Naive thymus-derived CD4-positive, alpha-beta T cell (primary cell): ENCODE results near the gene C9orf50. TPM values are rescaled to one million over a fixed set of nuclear protein-coding genes. Genes with fewer than 3 reads are reported as not detected.

Experiments used
- ATAC-seq: fragments of 150-1000 bp; cut with Tn5 transposase; 2 replicates; pipeline ENCODE4 v1.10.0; 2021; ENCODE audit warnings: mild to moderate bottlenecking, moderate library complexity
- CTCF ChIA-PET: fragments of 350-600 bp; sonication (Branson Sonifier 250); formaldehyde crosslinking; loops from one replicate; lab custom pipeline; 2021; ENCODE audit warnings: antibody characterized with exemption; lab: Charles Lee
- POLR2A ChIA-PET: fragments of 350-600 bp; sonication (Branson Sonifier 250); formaldehyde crosslinking; loops from one replicate; lab custom pipeline; 2021; ENCODE audit warnings: antibody characterized with exemption, inconsistent platforms; lab: Charles Lee
- DNase-seq, 9 donors: peaks; one replicate each; pipeline versions ENCODE4 v3.0.0 to v3.0.0-alpha.2; 2020 to 2022; ENCODE audit warnings: mixed read lengths in 1 of 9
- H3K27ac ChIP-seq: one replicate; pipeline ENCODE4 v1.7.0; 2013; ENCODE audit warnings: mild to moderate bottlenecking, low read depth, low read length, moderate library complexity
- H3K27me3 ChIP-seq, 2 donors: one replicate each; pipeline ENCODE4 v1.7.0; 2013; ENCODE audit warnings: low read length in 2 of 2, mild to moderate bottlenecking in 2 of 2, moderate library complexity in 2 of 2; ENCODE audit not compliant: control insufficient read depth in 2 of 2, insufficient read depth in 2 of 2
- H3K36me3 ChIP-seq, 3 experiments: 1 replicate in 2 of 3; 2 replicates in 1 of 3; pipeline ENCODE4 v1.7.0; 2013; ENCODE audit warnings: low read length in 3 of 3, mild to moderate bottlenecking in 3 of 3, moderate library complexity in 1 of 3; ENCODE audit not compliant: insufficient read depth in 3 of 3, control insufficient read depth in 2 of 3
- H3K4me1 ChIP-seq, 2 donors: one replicate each; pipeline ENCODE4 v1.7.0; 2013; ENCODE audit warnings: low read length in 2 of 2, mild to moderate bottlenecking in 2 of 2, moderate library complexity in 1 of 2; ENCODE audit not compliant: control insufficient read depth in 2 of 2, insufficient read depth in 2 of 2
- H3K4me3 ChIP-seq: 2 replicates; pipeline ENCODE4 v1.7.0; 2013; ENCODE audit warnings: mild to moderate bottlenecking, low read length
- H3K9me3 ChIP-seq, 3 experiments: 1 replicate in 2 of 3; 2 replicates in 1 of 3; pipeline ENCODE4 v1.7.0; 2013; ENCODE audit warnings: low read length in 3 of 3; ENCODE audit not compliant: control insufficient read depth in 2 of 3
- H3K27ac Mint-ChIP-seq, 9 donors: one replicate each; pipeline ENCODE4 v1.8.0; 2020 to 2022; ENCODE audit warnings: mixed read lengths in 9 of 9, mild to moderate bottlenecking in 8 of 9, moderate library complexity in 5 of 9, inconsistent platforms in 2 of 9
- H3K27me3 Mint-ChIP-seq, 5 donors: one replicate each; pipeline ENCODE4 v1.8.0; 2021 to 2022; ENCODE audit warnings: mixed read lengths in 5 of 5, mild to moderate bottlenecking in 1 of 5
- H3K36me3 Mint-ChIP-seq, 5 donors: one replicate each; pipeline ENCODE4 v1.8.0; 2020 to 2022; ENCODE audit warnings: mixed read lengths in 5 of 5, mild to moderate bottlenecking in 3 of 5, inconsistent platforms in 1 of 5
- H3K4me1 Mint-ChIP-seq, 7 donors: one replicate each; pipeline ENCODE4 v1.8.0; 2020 to 2022; ENCODE audit warnings: mixed read lengths in 7 of 7, mild to moderate bottlenecking in 3 of 7, inconsistent platforms in 1 of 7
- H3K4me3 Mint-ChIP-seq, 10 donors: one replicate each; pipeline ENCODE4 v1.8.0; 2020 to 2022; ENCODE audit warnings: mild to moderate bottlenecking in 10 of 10, mixed read lengths in 10 of 10, moderate library complexity in 6 of 10, inconsistent platforms in 2 of 10
- H3K9me3 Mint-ChIP-seq, 11 donors: one replicate each; pipeline ENCODE4 v1.8.0; 2020 to 2022; ENCODE audit warnings: mixed read lengths in 11 of 11, mild to moderate bottlenecking in 4 of 11, inconsistent platforms in 1 of 11, moderate library complexity in 1 of 11
- intact Hi-C, 2 donors: fragments of 100-400 bp; cut with micrococcal nuclease; formaldehyde crosslinking; loops; one replicate each; pipeline ENCODE4 v1.15.1; 2023
- polyA plus RNA-seq, 2 donors: library from polyadenylated mRNA; unstranded; fragments of 300-500 nt; fragmentation: Illumina TruSeq; gene quantifications; one replicate each; pipeline ENCODE4 v1.2.3, GENCODE V29; 2021
- total RNA-seq, 6 experiments: library from RNA in 5 of 6; stranded (reverse) in 5 of 6; gene quantifications; 1 replicate in 5 of 6; 2 replicates in 1 of 6; pipeline ENCODE4 v1.2.3 and lab custom pipeline; 2021 to 2026

The C9orf50 gene, protein sequence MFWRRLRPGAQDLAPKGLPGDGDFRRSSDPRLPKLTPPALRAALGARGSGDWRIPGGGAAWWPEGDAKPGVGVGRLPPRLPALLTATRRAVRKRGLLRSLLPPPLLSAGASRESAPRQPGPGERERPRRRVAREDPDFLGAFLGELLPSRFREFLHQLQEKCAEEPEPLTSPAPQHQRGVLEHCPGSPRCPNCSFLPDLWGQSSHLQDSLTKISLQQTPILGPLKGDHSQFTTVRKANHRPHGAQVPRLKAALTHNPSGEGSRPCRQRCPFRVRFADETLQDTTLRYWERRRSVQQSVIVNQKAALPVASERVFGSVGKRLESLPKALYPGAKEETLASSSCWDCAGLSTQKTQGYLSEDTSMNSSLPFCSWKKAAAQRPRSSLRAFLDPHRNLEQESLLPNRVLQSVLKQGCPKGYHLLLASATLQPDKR
- total RNA-seq (not detected), polyA plus RNA-seq (not detected), total RNA-seq (lab: John Stamatoyannopoulos, UW) (not detected)

- Histone ChIP-seq H3K27me3 (peaks cover 0 to 14% of the 10 kb centered on the region in 2 donors), H3K4me3 (no peak within 1 kb of the TSS), H3K36me3 (no peaks in the 10 kb centered on the region), H3K27ac (no peak within 1 kb of the TSS), H3K9me3 (no peaks in the 10 kb centered on the region), H3K4me1 (peaks cover 5 to 22% of the 10 kb centered on the region in 2 donors)
- peaks cover 5 to 32% (median 30%) of the 10 kb centered on the region in 7 donors for H3K4me1 Mint-ChIP-seq
- peak within 1 kb of the TSS; percentile 7 to 65 (median 46) for H3K4me3 Mint-ChIP-seq
- peaks cover 17 to 39% (median 22%) of the 10 kb centered on the region in 5 donors for H3K27me3 Mint-ChIP-seq
- ATAC-seq, result no peak
- intact Hi-C loops, result loop anchor here in 1 of 2 donors (10.0 kb wide), 1 partner anchor 244 kb away; no protein-coding TSS in a partner anchor
- DNase-seq, result no peak
- H3K36me3 Mint-ChIP-seq, result peaks cover 0 to 6% (median 0%) of the 10 kb centered on the region in 5 donors
- ChIA-PET CTCF (interaction anchor here (0.6 to 1.6 kb wide), 7 partner anchors 10 to 538 kb away, joined by 3 to 6 read pairs (median 4); no protein-coding TSS in a partner anchor), POLR2A (interaction anchor here (0.8 to 1.5 kb wide), 4 partner anchors 443 to 487 kb away, joined by 3 to 7 read pairs (median 3); partner anchors contain the start of gene IER5L)
- peak within 1 kb of the TSS in 4 of 9 donors; percentile 4 to 38 (median 34) for H3K27ac Mint-ChIP-seq
- peaks cover 0 to 5% (median 0%) of the 10 kb centered on the region in 11 donors for H3K9me3 Mint-ChIP-seq
Observed at GRCh38 chr9:129620669-129621295, at the start of gene C9orf50. C9orf50 (minus strand) TSS chr9:129621101; CDS start chr9:129620574, 527 bp downstream.

GRCh38 chr9:129669946-129670345, 49.0 kb upstream of the C9orf50 start:
- Histone ChIP-seq H3K4me1 (no peaks in the 10 kb centered on the region), H3K9me3 (no peaks in the 10 kb centered on the region), H3K27me3 (no peaks in the 10 kb centered on the region), H3K36me3 (no peaks in the 10 kb centered on the region), H3K27ac (no peak overlapping the region), H3K4me3 (no peak overlapping the region)
- DNase-seq, result no peak
- ATAC-seq, result no peak
- Mint-ChIP-seq H3K4me1 (peaks cover 0 to 7% (median under 1%) of the 10 kb centered on the region in 7 donors), H3K27me3 (peaks cover 0 to 22% (median 17%) of the 10 kb centered on the region in 5 donors), H3K9me3 (no peaks in the 10 kb centered on the region), H3K4me3 (no peak overlapping the region), H3K36me3 (no peaks in the 10 kb centered on the region), H3K27ac (no peak overlapping the region)
- POLR2A ChIA-PET, result no interaction called here
- CTCF ChIA-PET, result no interaction called here
- intact Hi-C loops, result no loop called here

DNA sequence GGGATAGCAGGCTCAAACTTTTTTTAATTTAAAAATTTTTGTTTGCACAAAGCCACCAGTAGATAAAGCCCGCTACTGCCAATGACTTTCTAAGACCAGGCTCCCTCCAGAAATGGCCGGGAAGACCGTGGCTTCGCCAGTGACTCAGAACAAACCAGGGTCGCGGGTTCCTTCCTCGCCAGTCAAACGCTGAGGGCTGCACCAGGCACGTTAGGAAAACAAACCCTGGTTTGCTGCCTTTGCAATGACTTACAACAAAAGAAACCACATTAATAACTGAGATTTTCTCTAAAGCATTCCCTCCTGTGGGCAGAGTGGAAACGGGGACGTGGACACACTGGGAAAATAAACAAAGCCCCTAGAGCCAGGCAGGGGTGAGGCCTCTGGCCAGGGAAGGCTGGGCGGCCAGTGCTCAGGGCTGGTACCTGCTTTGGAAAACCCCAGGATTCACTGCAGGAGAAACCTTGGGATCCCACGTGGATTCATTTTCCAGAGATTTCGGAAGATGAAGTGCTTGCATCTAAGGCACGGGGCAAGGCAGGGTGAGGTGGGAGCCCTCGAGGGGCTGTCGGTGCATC, 48.3 kb upstream of the C9orf50 start:
- Mint-ChIP-seq H3K27me3 (peaks cover 0 to 26% (median 17%) of the 10 kb centered on the region in 5 donors), H3K9me3 (no peaks in the 10 kb centered on the region), H3K36me3 (no peaks in the 10 kb centered on the region), H3K27ac (no peak overlapping the region), H3K4me3 (no peak overlapping the region), H3K4me1 (peaks cover 0 to 11% (median 4%) of the 10 kb centered on the region in 7 donors)
- Histone ChIP-seq H3K27me3 (no peaks in the 10 kb centered on the region), H3K4me1 (no peaks in the 10 kb centered on the region), H3K9me3 (no peaks in the 10 kb centered on the region), H3K4me3 (no peak overlapping the region), H3K36me3 (no peaks in the 10 kb centered on the region), H3K27ac (no peak overlapping the region)
- POLR2A ChIA-PET, result no interaction called here
- CTCF ChIA-PET, result no interaction called here
- intact Hi-C loops, result no loop called here
- ATAC-seq (no peak), DNase-seq (no peak)

- H3K27me3 ChIP-seq, result no peaks in the 10 kb centered on the region
- POLR2A ChIA-PET, result no interaction called here
- DNase-seq (no peak), ATAC-seq (no peak)
- H3K27ac ChIP-seq, result no peak overlapping the region
- peaks cover 0 to 26% (median 17%) of the 10 kb centered on the region in 5 donors for H3K27me3 Mint-ChIP-seq
- no peaks in the 10 kb centered on the region for H3K9me3 ChIP-seq
- intact Hi-C loops, result no loop called here
- H3K4me3 ChIP-seq, result no peak overlapping the region
- H3K9me3 Mint-ChIP-seq, result no peaks in the 10 kb centered on the region
- CTCF ChIA-PET, result no interaction called here
- no peaks in the 10 kb centered on the region for H3K36me3 ChIP-seq
- H3K4me1 Mint-ChIP-seq, result peaks cover 0 to 11% (median 4%) of the 10 kb centered on the region in 7 donors
- H3K27ac Mint-ChIP-seq, result no peak overlapping the region
- H3K4me3 Mint-ChIP-seq, result no peak overlapping the region
- no peaks in the 10 kb centered on the region for H3K4me1 ChIP-seq
- no peaks in the 10 kb centered on the region for H3K36me3 Mint-ChIP-seq
Observed at GRCh38 chr9:129667850-129668249, 46.9 kb upstream of the C9orf50 start.

DNA sequence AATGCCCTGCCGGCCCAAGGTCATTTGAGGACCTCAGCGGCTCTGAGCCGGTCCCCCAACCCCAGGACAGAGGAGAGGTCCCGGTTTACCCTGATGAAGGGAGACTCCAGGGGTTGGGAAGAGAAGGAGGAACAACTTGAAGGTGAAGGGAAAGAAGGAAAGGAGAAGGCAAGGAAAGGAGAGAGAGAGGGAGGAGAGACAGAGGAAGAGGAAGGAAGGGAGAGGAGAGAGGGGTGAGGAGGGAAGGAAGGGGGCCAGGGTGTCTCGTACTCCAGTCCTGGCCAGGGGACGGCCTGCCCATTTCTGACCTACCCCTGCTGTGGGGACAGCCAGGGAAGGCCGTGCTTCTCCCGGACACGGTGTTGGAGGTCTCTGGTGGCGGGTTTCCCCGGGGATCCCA, 46.5 kb upstream of the C9orf50 start:
- H3K27ac Mint-ChIP-seq, result no peak overlapping the region
- CTCF ChIA-PET, result no interaction called here

GRCh38 chr9:129666575-129666974, 45.7 kb upstream of the C9orf50 start:
- ChIA-PET POLR2A (no interaction called here), CTCF (no interaction called here)
- Histone ChIP-seq H3K27me3 (no peaks in the 10 kb centered on the region), H3K27ac (no peak overlapping the region), H3K9me3 (no peaks in the 10 kb centered on the region), H3K4me3 (no peak overlapping the region), H3K4me1 (no peaks in the 10 kb centered on the region), H3K36me3 (no peaks in the 10 kb centered on the region)
- H3K27ac Mint-ChIP-seq, result peak overlapping the region in 1 of 9 donors; percentile 55
- peaks cover 0 to 9% (median 4%) of the 10 kb centered on the region in 7 donors for H3K4me1 Mint-ChIP-seq
- ATAC-seq (no peak), DNase-seq (no peak)
- H3K36me3 Mint-ChIP-seq, result no peaks in the 10 kb centered on the region
- H3K4me3 Mint-ChIP-seq, result peak overlapping the region in 2 of 10 donors; percentile 65 to 67
- no peaks in the 10 kb centered on the region for H3K9me3 Mint-ChIP-seq
- intact Hi-C loops, result no loop called here
- peaks cover 0 to 30% (median 17%) of the 10 kb centered on the region in 5 donors for H3K27me3 Mint-ChIP-seq

More for the DNA sequence above, 46.5 kb upstream of the C9orf50 start:
- no peaks in the 10 kb centered on the region for H3K36me3 ChIP-seq
- H3K27me3 ChIP-seq, result no peaks in the 10 kb centered on the region
- no peak overlapping the region for H3K4me3 ChIP-seq
- no peaks in the 10 kb centered on the region for H3K4me1 ChIP-seq
- Mint-ChIP-seq H3K4me3 (peak overlapping the region in 2 of 10 donors; percentile 14 to 65), H3K36me3 (no peaks in the 10 kb centered on the region), H3K9me3 (no peaks in the 10 kb centered on the region), H3K4me1 (peaks cover 0 to 11% (median 4%) of the 10 kb centered on the region in 7 donors), H3K27me3 (peaks cover 0 to 27% (median 17%) of the 10 kb centered on the region in 5 donors)
- no peaks in the 10 kb centered on the region for H3K9me3 ChIP-seq
- H3K27ac ChIP-seq, result no peak overlapping the region
- ATAC-seq, result no peak
- intact Hi-C loops, result no loop called here
- POLR2A ChIA-PET, result no interaction called here
- no peak for DNase-seq
